IMR-90 (cell line): ENCODE measurements around the gene PRR16. TPM values are rescaled to one million over a fixed set of nuclear protein-coding genes. Genes with fewer than 3 reads are reported as not detected.

Experiments
- ATAC-seq: fragments of 200-7000 bp; cut with Tn5 transposase; 2 replicates; pipeline ENCODE4 v1.9.1; 2020; ENCODE audit warnings: low read depth, mild to moderate bottlenecking, moderate library complexity
- BruUV-seq: library from RNA; stranded (reverse); fragments of 400-500 nt; replicated peaks from 2 replicates; lab custom pipeline; 2021; lab: Mats Ljungman, UMichigan
- CTCF ChIA-PET: fragments of 300-600 bp; formaldehyde crosslinking; extraction: SDS; loops from one replicate; lab custom pipeline; 2021; ENCODE audit warnings: antibody characterized with exemption; lab: Yijun Ruan, JAX
- POLR2A ChIA-PET: fragments of 300-600 bp; sonication (Branson Sonifier 250); formaldehyde crosslinking; loops from one replicate; lab custom pipeline; 2022; ENCODE audit warnings: antibody characterized with exemption; ENCODE audit not compliant: unreplicated experiment; lab: Charles Lee
- DNase-seq: peaks from one replicate; pipeline ENCODE4 v3.0.0; 2013
- H2AFZ ChIP-seq: replicated peaks from 2 replicates; pipeline ENCODE3; 2013; ENCODE audit warnings: low read length, mild to moderate bottlenecking; ENCODE audit not compliant: poor library complexity
- H2AK5ac ChIP-seq: 2 replicates; pipeline ENCODE4 v1.6.1; 2013; ENCODE audit warnings: low read depth, low read length, inconsistent platforms
- H2AK9ac ChIP-seq: replicated peaks from 2 replicates; pipeline ENCODE3; 2013; ENCODE audit warnings: mild to moderate bottlenecking, low read depth, low read length, moderate library complexity; ENCODE audit not compliant: poor library complexity
- H2BK120ac ChIP-seq: 2 replicates; pipeline ENCODE4 v1.6.1; 2013; ENCODE audit warnings: low read depth, low read length, inconsistent platforms
- H2BK15ac ChIP-seq: 3 replicates; pipeline ENCODE4 v1.6.1; 2013; ENCODE audit warnings: low read depth, low read length, inconsistent platforms
- H2BK20ac ChIP-seq: 2 replicates; pipeline ENCODE4 v1.6.1; 2013; ENCODE audit warnings: low read depth, mild to moderate bottlenecking, inconsistent platforms, low read length, moderate library complexity
- H2BK5ac ChIP-seq: 2 replicates; pipeline ENCODE4 v1.6.1; 2013; ENCODE audit warnings: mild to moderate bottlenecking, low read depth, low read length, inconsistent platforms; ENCODE audit not compliant: poor library complexity, severe bottlenecking
- H3K14ac ChIP-seq: replicated peaks from 2 replicates; pipeline ENCODE4 v1.6.1; 2013; ENCODE audit warnings: low read depth, low read length, inconsistent platforms
- H3K18ac ChIP-seq: 2 replicates; pipeline ENCODE4 v1.6.1; 2013; ENCODE audit warnings: low read depth, low read length, control low read depth
- H3K23ac ChIP-seq: 2 replicates; pipeline ENCODE4 v1.6.1; 2013; ENCODE audit warnings: low read depth, low read length, inconsistent platforms
- H3K27ac ChIP-seq: 2 replicates; pipeline ENCODE4 v1.5.1; 2013; ENCODE audit warnings: mild to moderate bottlenecking, control low read depth, low read length; ENCODE audit not compliant: insufficient read depth
- H3K27me3 ChIP-seq: 2 replicates; pipeline ENCODE4 v1.6.1; 2013; ENCODE audit warnings: low read length; ENCODE audit not compliant: control insufficient read depth, insufficient read depth
- H3K36me3 ChIP-seq: 2 replicates; pipeline ENCODE4 v1.6.1; 2013; ENCODE audit warnings: low read length, mixed read lengths; ENCODE audit not compliant: control insufficient read depth, insufficient read depth
- H3K4ac ChIP-seq: 2 replicates; pipeline ENCODE4 v1.6.1; 2013; ENCODE audit warnings: low read depth, low read length, inconsistent platforms
- H3K4me1 ChIP-seq: 2 replicates; pipeline ENCODE4 v1.6.1; 2013; ENCODE audit warnings: low read length, mixed read lengths; ENCODE audit not compliant: control insufficient read depth, insufficient read depth
- H3K4me2 ChIP-seq: 2 replicates; pipeline ENCODE4 v1.6.1; 2013; ENCODE audit warnings: low read depth, mild to moderate bottlenecking, control low read depth, low read length, moderate library complexity
- H3K4me3 ChIP-seq: 2 replicates; pipeline ENCODE4 v1.5.1; 2013; ENCODE audit warnings: low read depth, mild to moderate bottlenecking, control low read depth, low read length, moderate library complexity; ENCODE audit not compliant: insufficient read depth
- H3K56ac ChIP-seq: 2 replicates; pipeline ENCODE4 v1.6.1; 2013; ENCODE audit warnings: low read length, inconsistent platforms; ENCODE audit not compliant: insufficient read depth; ENCODE audit errors: extremely low read depth
- H3K79me1 ChIP-seq, 2 experiments: 2 replicates each; pipeline ENCODE4 v1.6.1; 2013; ENCODE audit warnings: low read length in 2 of 2, inconsistent platforms in 1 of 2, low read depth in 1 of 2
- H3K9ac ChIP-seq: 2 replicates; pipeline ENCODE4 v1.6.1; 2013; ENCODE audit warnings: low read depth, low read length, control low read depth
- H3K9me1 ChIP-seq: 2 replicates; pipeline ENCODE4 v1.6.1; 2013; ENCODE audit warnings: low read length, inconsistent platforms; ENCODE audit not compliant: insufficient read depth
- H3K9me3 ChIP-seq: 2 replicates; pipeline ENCODE4 v1.6.1; 2013; ENCODE audit warnings: low read length; ENCODE audit not compliant: control insufficient read depth, insufficient read depth
- H4K20me1 ChIP-seq: 2 replicates; pipeline ENCODE4 v1.6.1; 2013; ENCODE audit warnings: low read length, inconsistent platforms; ENCODE audit not compliant: insufficient read depth
- H4K5ac ChIP-seq: 2 replicates; pipeline ENCODE4 v1.6.1; 2013; ENCODE audit warnings: mild to moderate bottlenecking, low read depth, low read length, control low read depth
- H4K8ac ChIP-seq, 2 experiments: 2 replicates each; pipeline ENCODE4 v1.6.1; 2013; ENCODE audit warnings: low read depth in 2 of 2, low read length in 2 of 2, control low read depth in 1 of 2, inconsistent platforms in 1 of 2
- H4K91ac ChIP-seq: 2 replicates; pipeline ENCODE4 v1.6.1; 2013; ENCODE audit warnings: low read depth, low read length, inconsistent platforms; ENCODE audit not compliant: insufficient read depth
- BHLHE40 ChIP-seq: fragments of 150-350 bp; IDR thresholded peaks from 2 replicates; pipeline ENCODE4 v1.6.1; 2016; ENCODE audit warnings: mild to moderate bottlenecking, low read depth, low read length
- CEBPB ChIP-seq: IDR thresholded peaks from 2 replicates; pipeline ENCODE4 v1.6.1; 2012; ENCODE audit warnings: low read depth, low read length, improper control_type of control experiment
- CHD1 ChIP-seq: IDR thresholded peaks from 2 replicates; pipeline ENCODE4 v1.6.1; 2012; ENCODE audit warnings: low read depth, low read length, improper control_type of control experiment
- FOS ChIP-seq: fragments of 150-350 bp; IDR thresholded peaks from 2 replicates; pipeline ENCODE4 v1.6.1; 2016; ENCODE audit warnings: low read depth, low read length
- MAFK ChIP-seq: IDR thresholded peaks from 2 replicates; pipeline ENCODE4 v1.6.1; 2012; ENCODE audit warnings: low read depth, low read length, improper control_type of control experiment
- MAZ ChIP-seq: IDR thresholded peaks from 2 replicates; pipeline ENCODE4 v1.6.1; 2012; ENCODE audit warnings: low read depth, mild to moderate bottlenecking, low read length, improper control_type of control experiment, moderate library complexity, borderline replicate concordance
- MXI1 ChIP-seq: IDR thresholded peaks from 2 replicates; pipeline ENCODE4 v1.6.1; 2012; ENCODE audit warnings: low read depth, mild to moderate bottlenecking, low read length, moderate library complexity, borderline replicate concordance
- NFE2L2 ChIP-seq: fragments of 150-350 bp; IDR thresholded peaks from 2 replicates; pipeline ENCODE4 v1.6.1; 2016; ENCODE audit warnings: low read depth, mild to moderate bottlenecking, low read length
- POLR2A ChIP-seq: IDR thresholded peaks from 2 replicates; pipeline ENCODE4 v1.6.1; 2012; ENCODE audit warnings: mild to moderate bottlenecking, low read depth, low read length
- RAD21 ChIP-seq: IDR thresholded peaks from 2 replicates; pipeline ENCODE4 v1.6.1; 2012; ENCODE audit warnings: low read length, improper control_type of control experiment
- RCOR1 ChIP-seq: IDR thresholded peaks from 2 replicates; pipeline ENCODE4 v1.6.1; 2012; ENCODE audit warnings: mild to moderate bottlenecking, low read length, improper control_type of control experiment; ENCODE audit not compliant: insufficient replicate concordance
- RFX5 ChIP-seq: IDR thresholded peaks from 2 replicates; pipeline ENCODE4 v1.8.0; 2012; ENCODE audit warnings: low read depth, mild to moderate bottlenecking, low read length, moderate library complexity
- SMC3 ChIP-seq: fragments of 150-350 bp; IDR thresholded peaks from 2 replicates; pipeline ENCODE4 v1.6.1; 2016; ENCODE audit warnings: low read depth, mild to moderate bottlenecking, antibody characterized with exemption, low read length, moderate library complexity
- WGBS, 2 experiments: methylation state at CpG; one replicate each; pipeline versions ENCODE4 v1.1.5 to v1.1.7; 2013; ENCODE audit warnings: missing lambda C conversion rate in 2 of 2; ENCODE audit not compliant: insufficient read length in 1 of 2; ENCODE audit errors: extremely low coverage in 2 of 2; 5-methylcytosine and 5-hydroxymethylcytosine counted together
- dilution Hi-C: fragments of 300-500 bp; cut with HindIII; formaldehyde crosslinking; loops from one replicate; pipeline ENCODE4 v1.14.3; 2018; ENCODE audit warnings: low sequenced_read_pairs; ENCODE audit not compliant: unreplicated experiment
- in situ Hi-C: fragments of 300-500 bp; cut with MboI; formaldehyde crosslinking; loops from 3 replicates; pipeline ENCODE4 v1.14.3; 2019; ENCODE audit warnings: low sequenced_read_pairs, inconsistent platforms, mixed read lengths
- intact Hi-C: fragments of 100-400 bp; cut with micrococcal nuclease; formaldehyde crosslinking; loops from 2 replicates; pipeline ENCODE4 v1.10.0; 2022
- polyA plus RNA-seq, 3 experiments: library from polyadenylated mRNA; depleted of rRNA; stranded (reverse); fragments of >200 nt; gene quantifications; 2 replicates each; pipeline ENCODE4 v1.2.3, GENCODE V29; 2012; ENCODE audit warnings: low replicate concordance in 1 of 3
- total RNA-seq: library from RNA; depleted of rRNA; stranded (reverse); fragments of >200 nt; gene quantifications from 2 replicates; pipeline ENCODE4 v1.2.3, GENCODE V29; 2012
- TF ChIP-seq, protein P1 (sequence below): fragments of 150-350 bp; IDR thresholded peaks from 2 replicates; pipeline ENCODE4 v1.6.1; 2016; ENCODE audit warnings: low read depth, mild to moderate bottlenecking, low read length, moderate library complexity, borderline replicate concordance
- TF ChIP-seq, protein P2 (sequence below): fragments of 150-350 bp; IDR thresholded peaks from 2 replicates; pipeline ENCODE4 v1.6.1; 2017; ENCODE audit warnings: mild to moderate bottlenecking, antibody characterized with exemption, low read length, low read depth
- TF ChIP-seq, protein P3 (sequence below): conservative IDR thresholded peaks from 2 replicates; pipeline ENCODE4 v1.5.1; 2012; ENCODE audit warnings: mild to moderate bottlenecking, low read depth, low read length, improper control_type of control experiment

Gene PRR16
- total and polyA plus RNA-seq, 2 of the 4 experiments (the other 2 are of a cell fraction): 9.9 to 45.2 TPM

DNA sequence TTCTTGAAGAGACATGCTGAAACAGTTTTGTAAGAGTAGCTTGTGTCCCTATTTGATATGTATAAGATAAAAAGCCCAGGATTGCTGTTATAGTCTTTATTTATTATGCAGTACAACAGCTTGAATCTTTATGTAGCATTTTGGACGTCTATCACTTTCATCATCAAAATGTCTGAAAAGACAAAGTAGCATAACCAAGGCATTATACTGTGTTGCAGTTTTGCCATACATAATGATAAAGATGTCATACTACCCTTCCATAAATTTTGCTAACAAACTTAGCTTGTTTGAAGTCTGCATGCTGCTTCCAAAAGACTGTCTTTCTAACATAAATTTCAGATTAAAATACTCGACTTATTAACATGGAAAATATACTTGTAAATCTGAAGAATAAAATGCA lies 127.8 kb downstream of the PRR16 start:
- Histone ChIP-seq H3K4ac (no peak overlapping the region), H3K9ac (no peak overlapping the region), H2BK5ac (no peak overlapping the region), H2AK9ac (no peak overlapping the region), H3K4me1 (no peaks in the 10 kb centered on the region), H3K27ac (no peak overlapping the region), H3K9me3 (0 out of 2 replicates have a peak, but pooled peaks cover 2% of the 10 kb centered on the region), H4K8ac (no peak overlapping the region), H3K36me3 (no peaks in the 10 kb centered on the region), H3K27me3 (no peaks in the 10 kb centered on the region), H3K79me1 (peaks cover 5 to 8% of the 10 kb centered on the region in 2 experiments), H4K5ac (no peak overlapping the region), H3K23ac (no peak overlapping the region), H2AK5ac (no peak overlapping the region), H2BK15ac (no peak overlapping the region), H3K4me3 (no peak overlapping the region), H3K18ac (no peak overlapping the region), H4K20me1 (no peaks in the 10 kb centered on the region), H3K14ac (no peak overlapping the region), H2BK20ac (no peak overlapping the region), H2AFZ (no peak overlapping the region), H4K91ac (no peak overlapping the region), H3K9me1 (no peaks in the 10 kb centered on the region), H3K4me2 (no peak overlapping the region), H2BK120ac (no peak overlapping the region), H3K56ac (no peak overlapping the region)
- in situ Hi-C loops (no loop called here), dilution Hi-C loops (no loop called here), intact Hi-C loops (no loop called here)
- ChIA-PET CTCF (no interaction called here), POLR2A (no interaction called here)
- ATAC-seq: no peak
- DNase-seq: no peak
- no TSS peak for BruUV-seq
- no CpG with 5 or more reads among the region's 2 CpGs for WGBS, 2 experiments
- TF ChIP-seq MXI1 (no peak), NFE2L2 (no peak), RCOR1 (no peak), CEBPB (no peak), MAFK (no peak), MAZ (no peak), POLR2A (no peak), RAD21 (no peak), SMC3 (no peak), CHD1 (no peak), RFX5 (no peak), FOS (no peak), BHLHE40 (no peak)
- TF ChIP-seq, protein P1, sequence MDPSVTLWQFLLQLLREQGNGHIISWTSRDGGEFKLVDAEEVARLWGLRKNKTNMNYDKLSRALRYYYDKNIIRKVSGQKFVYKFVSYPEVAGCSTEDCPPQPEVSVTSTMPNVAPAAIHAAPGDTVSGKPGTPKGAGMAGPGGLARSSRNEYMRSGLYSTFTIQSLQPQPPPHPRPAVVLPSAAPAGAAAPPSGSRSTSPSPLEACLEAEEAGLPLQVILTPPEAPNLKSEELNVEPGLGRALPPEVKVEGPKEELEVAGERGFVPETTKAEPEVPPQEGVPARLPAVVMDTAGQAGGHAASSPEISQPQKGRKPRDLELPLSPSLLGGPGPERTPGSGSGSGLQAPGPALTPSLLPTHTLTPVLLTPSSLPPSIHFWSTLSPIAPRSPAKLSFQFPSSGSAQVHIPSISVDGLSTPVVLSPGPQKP: no peak
- TF ChIP-seq, protein P2, sequence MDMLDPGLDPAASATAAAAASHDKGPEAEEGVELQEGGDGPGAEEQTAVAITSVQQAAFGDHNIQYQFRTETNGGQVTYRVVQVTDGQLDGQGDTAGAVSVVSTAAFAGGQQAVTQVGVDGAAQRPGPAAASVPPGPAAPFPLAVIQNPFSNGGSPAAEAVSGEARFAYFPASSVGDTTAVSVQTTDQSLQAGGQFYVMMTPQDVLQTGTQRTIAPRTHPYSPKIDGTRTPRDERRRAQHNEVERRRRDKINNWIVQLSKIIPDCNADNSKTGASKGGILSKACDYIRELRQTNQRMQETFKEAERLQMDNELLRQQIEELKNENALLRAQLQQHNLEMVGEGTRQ: no peak
- TF ChIP-seq, protein P3, sequence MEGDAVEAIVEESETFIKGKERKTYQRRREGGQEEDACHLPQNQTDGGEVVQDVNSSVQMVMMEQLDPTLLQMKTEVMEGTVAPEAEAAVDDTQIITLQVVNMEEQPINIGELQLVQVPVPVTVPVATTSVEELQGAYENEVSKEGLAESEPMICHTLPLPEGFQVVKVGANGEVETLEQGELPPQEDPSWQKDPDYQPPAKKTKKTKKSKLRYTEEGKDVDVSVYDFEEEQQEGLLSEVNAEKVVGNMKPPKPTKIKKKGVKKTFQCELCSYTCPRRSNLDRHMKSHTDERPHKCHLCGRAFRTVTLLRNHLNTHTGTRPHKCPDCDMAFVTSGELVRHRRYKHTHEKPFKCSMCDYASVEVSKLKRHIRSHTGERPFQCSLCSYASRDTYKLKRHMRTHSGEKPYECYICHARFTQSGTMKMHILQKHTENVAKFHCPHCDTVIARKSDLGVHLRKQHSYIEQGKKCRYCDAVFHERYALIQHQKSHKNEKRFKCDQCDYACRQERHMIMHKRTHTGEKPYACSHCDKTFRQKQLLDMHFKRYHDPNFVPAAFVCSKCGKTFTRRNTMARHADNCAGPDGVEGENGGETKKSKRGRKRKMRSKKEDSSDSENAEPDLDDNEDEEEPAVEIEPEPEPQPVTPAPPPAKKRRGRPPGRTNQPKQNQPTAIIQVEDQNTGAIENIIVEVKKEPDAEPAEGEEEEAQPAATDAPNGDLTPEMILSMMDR: no peak
